ENCODE data around the gene CYB5D1. TPM values are rescaled to one million over a fixed set of nuclear protein-coding genes. Genes with fewer than 3 reads are reported as not detected.

The CYB5D1 gene
- total RNA-seq, 1 donor from 2014 or later = 21.1 TPM

DNA sequence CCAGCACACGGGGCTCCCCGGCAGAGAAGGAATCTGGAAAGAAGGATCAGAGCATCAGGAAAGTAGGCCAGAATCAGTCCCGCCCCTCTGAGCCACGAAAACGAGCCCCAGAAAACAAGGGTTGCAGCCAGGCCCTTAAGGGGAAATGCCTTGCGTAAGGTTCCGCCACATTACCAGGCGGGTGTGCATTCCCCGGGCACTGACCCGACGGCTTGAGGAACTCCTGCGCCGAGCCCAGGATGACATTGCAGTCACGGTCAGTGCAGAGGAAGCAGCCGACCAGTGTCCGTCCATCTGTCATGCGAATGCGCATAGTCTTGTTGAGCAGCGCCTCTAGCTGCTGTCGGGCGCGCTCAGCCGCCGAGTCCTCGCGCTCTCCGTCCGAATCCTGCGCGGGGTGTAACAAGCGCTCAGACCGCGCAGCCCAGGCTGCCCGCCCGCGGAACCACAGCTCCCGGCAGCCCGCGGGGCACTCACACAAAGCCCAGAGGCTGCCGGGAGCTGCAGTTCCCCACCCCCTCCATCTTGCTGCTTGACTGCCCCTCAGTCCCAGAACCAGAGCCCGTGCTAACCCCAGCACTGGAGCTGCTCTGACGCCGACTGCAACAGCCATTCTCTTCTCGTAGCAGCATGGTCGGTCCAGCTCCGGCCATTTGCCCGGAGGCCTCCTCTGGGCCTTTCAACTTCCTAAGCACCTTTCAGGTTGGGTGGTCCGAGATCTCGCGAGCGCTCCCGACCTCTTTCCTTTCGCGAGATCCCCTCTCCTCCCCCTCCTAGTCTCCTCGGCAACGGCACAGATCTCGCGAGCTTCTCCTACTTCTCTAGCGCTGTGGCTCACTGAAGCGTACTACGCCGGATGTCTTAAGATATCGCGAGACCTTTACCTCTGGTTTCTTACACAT lies 741 bp upstream of the CYB5D1 start, which contains the start of gene NAA38:
TSS of gene NAA38 (minus strand) at position 749 of the 902 bp plus-strand sequence. CDS start at position 653, 96 bp downstream.
- Histone ChIP-seq H3K4me3 (ENCODE audit: insufficient read depth, low read depth, low read length) (peak within 1 kb of the TSS; percentile 83), H3K4me2 (ENCODE audit: low read length) (peak within 1 kb of the TSS; percentile 94), H3K27ac (ENCODE audit: low read depth, low read length) (peak within 1 kb of the TSS; percentile 93), H3K4me1 (ENCODE audit: insufficient read depth, low read length) (peaks cover 33% of the 10 kb centered on the region), H3K79me2 (ENCODE audit: insufficient read depth, low read length) (peaks cover 31% of the 10 kb centered on the region), H4K20me1 (ENCODE audit: insufficient read depth, low read length) (peaks cover 25% of the 10 kb centered on the region), H2AFZ (ENCODE audit: low read depth, low read length) (peak within 1 kb of the TSS; percentile 83), H3K27me3 (ENCODE audit: insufficient read depth, low read length) (no peaks in the 10 kb centered on the region), H3K9me3 (ENCODE audit: insufficient read depth, low read depth, low read length) (no peaks in the 10 kb centered on the region), H3K36me3 (ENCODE audit: insufficient read depth, low read length) (peaks cover 25% of the 10 kb centered on the region), H3K9ac (ENCODE audit: low read length) (peak within 1 kb of the TSS; percentile 90)
- no peak for TF ChIP-seq EZH2 (IDR thresholded peaks at IDR 0.05; ENCODE audit: insufficient read depth, low read length)
- TF ChIP-seq, protein P1, sequence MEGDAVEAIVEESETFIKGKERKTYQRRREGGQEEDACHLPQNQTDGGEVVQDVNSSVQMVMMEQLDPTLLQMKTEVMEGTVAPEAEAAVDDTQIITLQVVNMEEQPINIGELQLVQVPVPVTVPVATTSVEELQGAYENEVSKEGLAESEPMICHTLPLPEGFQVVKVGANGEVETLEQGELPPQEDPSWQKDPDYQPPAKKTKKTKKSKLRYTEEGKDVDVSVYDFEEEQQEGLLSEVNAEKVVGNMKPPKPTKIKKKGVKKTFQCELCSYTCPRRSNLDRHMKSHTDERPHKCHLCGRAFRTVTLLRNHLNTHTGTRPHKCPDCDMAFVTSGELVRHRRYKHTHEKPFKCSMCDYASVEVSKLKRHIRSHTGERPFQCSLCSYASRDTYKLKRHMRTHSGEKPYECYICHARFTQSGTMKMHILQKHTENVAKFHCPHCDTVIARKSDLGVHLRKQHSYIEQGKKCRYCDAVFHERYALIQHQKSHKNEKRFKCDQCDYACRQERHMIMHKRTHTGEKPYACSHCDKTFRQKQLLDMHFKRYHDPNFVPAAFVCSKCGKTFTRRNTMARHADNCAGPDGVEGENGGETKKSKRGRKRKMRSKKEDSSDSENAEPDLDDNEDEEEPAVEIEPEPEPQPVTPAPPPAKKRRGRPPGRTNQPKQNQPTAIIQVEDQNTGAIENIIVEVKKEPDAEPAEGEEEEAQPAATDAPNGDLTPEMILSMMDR (IDR thresholded peaks at IDR 0.05; ENCODE audit: insufficient read depth, low read depth, low read length) = no peak
- no peak within 1 kb of the TSS for H3K27ac Mint-ChIP-seq (ENCODE audit: unreplicated experiment)
- H3K36me3 Mint-ChIP-seq (ENCODE audit: low read depth, unreplicated experiment) = peaks cover 10% of the 10 kb centered on the region
- no peak within 1 kb of the TSS for H3K4me3 Mint-ChIP-seq (ENCODE audit: unreplicated experiment)
- H3K4me1 Mint-ChIP-seq (ENCODE audit: low read depth, unreplicated experiment) = peaks cover 18% of the 10 kb centered on the region
- FAIRE-seq (peak; percentile 87), DNase-seq (ENCODE audit: low read depth) (peak; percentile 98)
- H3K27me3 Mint-ChIP-seq (ENCODE audit: low read depth, unreplicated experiment) = no peaks in the 10 kb centered on the region
- no peaks in the 10 kb centered on the region for H3K9me3 Mint-ChIP-seq (ENCODE audit: unreplicated experiment)

DNA sequence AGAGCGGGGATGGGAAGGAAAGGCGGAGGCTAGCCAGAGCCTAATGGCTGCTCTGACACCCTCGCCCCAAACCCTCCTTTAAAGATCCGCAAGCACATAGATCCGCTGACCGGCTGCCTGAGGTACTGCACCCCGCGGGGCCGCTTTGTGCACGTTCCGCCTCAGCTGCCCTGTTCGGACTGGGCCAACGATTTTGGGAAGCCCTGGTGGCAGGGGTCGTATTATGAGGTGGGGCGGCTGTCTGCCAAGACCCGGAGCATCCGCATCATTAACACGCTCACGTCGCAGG lies 663 bp downstream of the CYB5D1 start:
- Histone ChIP-seq H3K4me1 (ENCODE audit: insufficient read depth, low read length) (peaks cover 31% of the 10 kb centered on the region), H3K27ac (ENCODE audit: low read depth, low read length) (peak overlapping the region; percentile 93), H4K20me1 (ENCODE audit: insufficient read depth, low read length) (peaks cover 26% of the 10 kb centered on the region), H3K4me2 (ENCODE audit: low read length) (peak overlapping the region; percentile 94), H3K4me3 (ENCODE audit: insufficient read depth, low read depth, low read length) (peak overlapping the region; percentile 83), H3K79me2 (ENCODE audit: insufficient read depth, low read length) (peaks cover 32% of the 10 kb centered on the region), H2AFZ (ENCODE audit: low read depth, low read length) (peak overlapping the region; percentile 83), H3K9ac (ENCODE audit: low read length) (peak overlapping the region; percentile 90), H3K36me3 (ENCODE audit: insufficient read depth, low read length) (peaks cover 28% of the 10 kb centered on the region), H3K9me3 (ENCODE audit: insufficient read depth, low read depth, low read length) (no peaks in the 10 kb centered on the region), H3K27me3 (ENCODE audit: insufficient read depth, low read length) (no peaks in the 10 kb centered on the region)
- no peak overlapping the region for H3K4me3 Mint-ChIP-seq (ENCODE audit: unreplicated experiment)
- DNase-seq (ENCODE audit: low read depth) (peak; percentile 39), FAIRE-seq (no peak)
- H3K9me3 Mint-ChIP-seq (ENCODE audit: unreplicated experiment) = no peaks in the 10 kb centered on the region
- peaks cover 10% of the 10 kb centered on the region for H3K36me3 Mint-ChIP-seq (ENCODE audit: low read depth, unreplicated experiment)
- no peak overlapping the region for H3K27ac Mint-ChIP-seq (ENCODE audit: unreplicated experiment)
- peaks cover 19% of the 10 kb centered on the region for H3K4me1 Mint-ChIP-seq (ENCODE audit: low read depth, unreplicated experiment)
- TF ChIP-seq, protein P1 (IDR thresholded peaks at IDR 0.05; ENCODE audit: insufficient read depth, low read depth, low read length) = peak; percentile 34
- TF ChIP-seq EZH2 (IDR thresholded peaks at IDR 0.05; ENCODE audit: insufficient read depth, low read length) = no peak
- no peaks in the 10 kb centered on the region for H3K27me3 Mint-ChIP-seq (ENCODE audit: low read depth, unreplicated experiment)

DNA sequence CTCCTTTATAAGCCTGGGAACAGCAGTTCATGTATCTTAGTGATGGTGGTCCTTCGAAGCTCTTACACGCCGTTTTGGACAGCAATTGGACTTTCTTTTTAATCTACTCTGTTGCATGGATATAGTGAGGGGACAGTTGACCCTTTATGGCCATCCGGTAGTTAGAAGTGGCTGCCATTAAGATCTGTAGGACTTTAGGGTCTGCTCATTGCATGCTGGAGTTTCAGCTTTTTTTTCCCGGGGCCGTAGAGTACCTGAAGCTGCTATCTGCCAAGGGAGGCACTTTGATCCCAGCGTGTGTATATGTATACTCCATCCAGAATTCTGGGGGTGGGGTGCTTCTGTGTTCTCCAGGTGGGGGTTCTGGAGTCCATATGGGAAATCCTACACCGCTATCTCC lies 1.2 kb downstream of the CYB5D1 start:
- Histone ChIP-seq H3K4me3 (ENCODE audit: insufficient read depth, low read depth, low read length) (peak overlapping the region; percentile 83), H3K27ac (ENCODE audit: low read depth, low read length) (no peak overlapping the region), H4K20me1 (ENCODE audit: insufficient read depth, low read length) (peaks cover 26% of the 10 kb centered on the region), H3K79me2 (ENCODE audit: insufficient read depth, low read length) (peaks cover 32% of the 10 kb centered on the region), H3K36me3 (ENCODE audit: insufficient read depth, low read length) (peaks cover 29% of the 10 kb centered on the region), H3K9ac (ENCODE audit: low read length) (peak overlapping the region; percentile 90), H2AFZ (ENCODE audit: low read depth, low read length) (peak overlapping the region; percentile 83), H3K9me3 (ENCODE audit: insufficient read depth, low read depth, low read length) (no peaks in the 10 kb centered on the region), H3K4me1 (ENCODE audit: insufficient read depth, low read length) (peaks cover 31% of the 10 kb centered on the region), H3K4me2 (ENCODE audit: low read length) (peak overlapping the region; percentile 94), H3K27me3 (ENCODE audit: insufficient read depth, low read length) (no peaks in the 10 kb centered on the region)
- H3K4me1 Mint-ChIP-seq (ENCODE audit: low read depth, unreplicated experiment) = peaks cover 19% of the 10 kb centered on the region
- H3K4me3 Mint-ChIP-seq (ENCODE audit: unreplicated experiment) = no peak overlapping the region
- peaks cover 8% of the 10 kb centered on the region for H3K36me3 Mint-ChIP-seq (ENCODE audit: low read depth, unreplicated experiment)
- H3K27ac Mint-ChIP-seq (ENCODE audit: unreplicated experiment) = peak overlapping the region; percentile 54
- H3K27me3 Mint-ChIP-seq (ENCODE audit: low read depth, unreplicated experiment) = no peaks in the 10 kb centered on the region
- TF ChIP-seq, protein P1 (IDR thresholded peaks at IDR 0.05; ENCODE audit: insufficient read depth, low read depth, low read length) = no peak
- TF ChIP-seq EZH2 (IDR thresholded peaks at IDR 0.05; ENCODE audit: insufficient read depth, low read length) = no peak
- no peaks in the 10 kb centered on the region for H3K9me3 Mint-ChIP-seq (ENCODE audit: unreplicated experiment)
- FAIRE-seq (no peak), DNase-seq (ENCODE audit: low read depth) (no peak)

Data from astrocyte (in vitro differentiated cells and primary cell).